ENCODE data around the gene ZNF837.

Gene ZNF837

DNA sequence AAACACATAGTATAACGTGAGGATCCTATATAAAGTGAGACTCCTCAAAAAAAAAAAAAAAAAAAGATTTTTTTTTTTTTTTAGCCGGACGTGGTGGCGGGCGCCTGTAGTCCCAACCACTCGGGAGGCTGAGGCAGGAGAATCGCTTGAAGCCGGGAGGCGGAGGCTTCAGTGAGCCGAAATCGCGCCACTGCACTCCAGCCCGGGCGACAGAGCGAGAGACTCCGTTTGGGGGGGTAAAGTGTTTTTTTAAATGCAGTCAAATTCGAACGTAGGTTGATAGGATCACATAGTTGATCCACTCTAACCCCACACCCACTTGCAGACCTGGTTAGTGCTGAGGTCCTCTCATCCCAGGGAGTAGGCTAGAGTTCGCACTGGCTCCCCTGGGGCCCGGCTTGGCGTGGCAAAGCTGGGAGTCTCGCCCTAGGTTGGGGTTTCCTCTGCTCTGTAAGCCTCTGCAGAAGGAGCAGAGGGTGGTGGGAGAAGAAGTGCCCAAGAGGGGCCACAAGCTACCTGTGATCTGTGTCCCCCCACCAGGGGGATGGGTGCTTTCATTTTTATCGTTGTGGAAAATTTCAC, 21.1 kb upstream of the ZNF837 start:
- DNase-seq: no peak
- Histone ChIP-seq H3K4me1 (ENCODE audit: low read length) (no peaks in the 10 kb centered on the region), H3F3A (ENCODE audit: insufficient read depth, low read length) (no peaks in the 10 kb centered on the region), H3K79me2 (ENCODE audit: low read length) (no peaks in the 10 kb centered on the region), H3K4me3 (ENCODE audit: low read length) (no peak overlapping the region), H3K9me3 (replicated peaks; ENCODE audit: insufficient read depth, low read length) (no peaks in the 10 kb centered on the region), H3K9me2 (replicated peaks; ENCODE audit: insufficient read depth, low read length) (no peaks in the 10 kb centered on the region), H3K4me2 (ENCODE audit: low read depth, low read length) (no peak overlapping the region), H3K36me3 (replicated peaks; ENCODE audit: insufficient read depth, low read length) (no peaks in the 10 kb centered on the region), H3K27ac (ENCODE audit: low read length) (no peak overlapping the region), H2AFZ (ENCODE audit: low read length) (no peak overlapping the region), H3K27me3 (replicated peaks; ENCODE audit: insufficient read depth, low read length) (peaks cover 5% of the 10 kb centered on the region; the same call in 1 of the 2 replicates), H3K9ac (ENCODE audit: low read length) (no peak overlapping the region), H4K20me1 (ENCODE audit: insufficient read depth, low read length) (no peaks in the 10 kb centered on the region)
- TF ChIP-seq CTCF (IDR thresholded peaks at IDR 0.05; ENCODE audit: low read length) (no peak), EZH2phosphoT487 (IDR thresholded peaks at IDR 0.05; ENCODE audit: low read length) (no peak)

DNA sequence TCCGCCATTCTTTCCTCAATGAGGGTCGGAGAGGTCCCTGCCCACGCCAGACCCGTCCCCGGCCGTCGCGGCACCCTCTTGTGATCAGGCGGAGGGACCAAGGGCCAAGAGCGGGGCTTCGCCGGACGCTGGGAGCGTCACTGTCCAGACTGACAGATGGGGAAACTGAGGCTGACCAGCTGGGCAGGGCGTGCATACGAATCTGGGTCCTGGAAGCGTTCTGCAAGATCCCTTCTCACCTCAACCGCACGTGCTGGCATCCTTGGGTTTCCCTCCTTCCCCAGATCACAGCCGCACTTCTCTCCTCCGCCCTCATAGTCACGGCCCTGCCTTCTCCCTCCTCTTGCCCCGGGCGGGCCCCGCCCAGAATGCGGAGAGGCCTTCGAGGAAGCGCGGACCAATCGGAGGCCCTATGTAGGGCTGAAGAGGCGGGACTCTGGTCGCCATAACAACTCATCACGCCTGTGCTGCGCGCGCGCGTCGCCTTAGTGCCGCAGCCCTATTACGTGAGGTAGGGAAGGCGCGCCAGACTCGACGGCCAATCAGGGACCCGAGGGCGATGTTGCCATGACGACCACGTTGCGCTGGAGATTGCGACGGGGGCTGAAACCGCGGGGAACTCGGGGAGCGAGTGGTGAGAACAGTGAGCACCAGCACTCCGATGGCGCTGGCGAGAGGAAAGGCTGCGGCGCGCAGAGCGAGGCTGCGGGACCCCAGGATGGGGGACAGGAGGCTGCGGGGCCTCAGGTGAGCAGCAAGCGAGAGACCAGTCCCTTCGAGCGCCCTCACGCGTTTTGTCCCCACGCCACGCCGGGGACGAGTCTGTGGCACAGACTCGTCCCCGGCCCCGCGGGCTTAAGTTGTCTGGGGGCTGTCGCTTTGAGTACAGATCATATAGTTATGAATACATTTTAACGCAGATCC, 20.3 kb upstream of the ZNF837 start:
- Histone ChIP-seq H3K4me2 (ENCODE audit: low read depth, low read length) (no peak overlapping the region), H3K4me3 (ENCODE audit: low read length) (no peak overlapping the region), H3K36me3 (replicated peaks; ENCODE audit: insufficient read depth, low read length) (no peaks in the 10 kb centered on the region), H3K27ac (ENCODE audit: low read length) (no peak overlapping the region), H4K20me1 (ENCODE audit: insufficient read depth, low read length) (no peaks in the 10 kb centered on the region), H3F3A (ENCODE audit: insufficient read depth, low read length) (no peaks in the 10 kb centered on the region), H3K9ac (ENCODE audit: low read length) (no peak overlapping the region), H3K9me3 (replicated peaks; ENCODE audit: insufficient read depth, low read length) (no peaks in the 10 kb centered on the region), H3K79me2 (ENCODE audit: low read length) (no peaks in the 10 kb centered on the region), H3K9me2 (replicated peaks; ENCODE audit: insufficient read depth, low read length) (no peaks in the 10 kb centered on the region), H3K27me3 (replicated peaks; ENCODE audit: insufficient read depth, low read length) (peaks cover 5% of the 10 kb centered on the region; the same call in 1 of the 2 replicates), H2AFZ (ENCODE audit: low read length) (no peak overlapping the region), H3K4me1 (ENCODE audit: low read length) (no peaks in the 10 kb centered on the region)
- TF ChIP-seq CTCF (IDR thresholded peaks at IDR 0.05; ENCODE audit: low read length) (no peak), EZH2phosphoT487 (IDR thresholded peaks at IDR 0.05; ENCODE audit: low read length) (no peak)
- DNase-seq: no peak

DNA sequence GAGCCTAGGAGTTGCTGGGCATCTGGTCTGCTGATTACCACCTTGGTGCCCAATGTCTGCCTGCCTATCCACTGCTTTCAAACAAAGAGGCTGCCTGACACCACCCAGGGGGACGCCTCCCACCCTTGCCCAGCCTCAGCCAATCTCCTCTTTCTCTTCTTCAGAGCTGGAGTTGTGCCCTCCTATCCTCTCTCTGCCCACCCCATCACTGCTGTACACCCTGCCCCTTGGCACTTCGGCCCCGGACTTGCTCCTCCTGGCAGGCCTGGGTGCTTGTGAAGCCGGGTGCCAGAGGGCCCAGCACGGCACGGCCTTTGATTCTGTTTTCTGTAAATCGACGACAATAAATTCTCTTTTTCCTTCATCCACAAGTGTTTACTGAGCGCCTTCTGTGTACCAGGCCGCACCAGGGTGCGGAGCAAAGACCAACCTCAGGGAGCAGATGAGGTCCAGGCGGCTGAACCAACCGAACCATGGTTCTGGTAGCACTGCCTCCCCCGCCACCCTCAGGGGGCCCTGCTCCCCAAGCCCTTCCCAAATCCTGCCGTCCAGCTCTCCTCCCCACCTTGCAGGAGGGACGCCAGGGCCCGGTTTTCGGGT, 19.6 kb upstream of the ZNF837 start:
- no peaks in the 10 kb centered on the region for H3K9me2 ChIP-seq (replicated peaks; ENCODE audit: insufficient read depth, low read length)
- H4K20me1 ChIP-seq (ENCODE audit: insufficient read depth, low read length): no peaks in the 10 kb centered on the region
- no peaks in the 10 kb centered on the region for H3K4me1 ChIP-seq (ENCODE audit: low read length)
- no peaks in the 10 kb centered on the region for H3K79me2 ChIP-seq (ENCODE audit: low read length)
- no peaks in the 10 kb centered on the region for H3F3A ChIP-seq (ENCODE audit: insufficient read depth, low read length)
- no peak overlapping the region for H3K9ac ChIP-seq (ENCODE audit: low read length)
- no peak for TF ChIP-seq CTCF (IDR thresholded peaks at IDR 0.05; ENCODE audit: low read length)
- TF ChIP-seq EZH2 (optimal IDR thresholded peaks at IDR 0.05; ENCODE audit: low read depth, low read length): no peak
- H3K36me3 ChIP-seq (replicated peaks; ENCODE audit: insufficient read depth, low read length): no peaks in the 10 kb centered on the region
- H3K4me2 ChIP-seq (ENCODE audit: low read depth, low read length): no peak overlapping the region
- DNase-seq: no peak
- H3K27me3 ChIP-seq (replicated peaks; ENCODE audit: insufficient read depth, low read length): peaks cover 5% of the 10 kb centered on the region; the same call in 1 of the 2 replicates
- no peak overlapping the region for H2AFZ ChIP-seq (ENCODE audit: low read length)
- no peak overlapping the region for H3K27ac ChIP-seq (ENCODE audit: low read length)
- no peak overlapping the region for H3K4me3 ChIP-seq (ENCODE audit: low read length)
- no peaks in the 10 kb centered on the region for H3K9me3 ChIP-seq (replicated peaks; ENCODE audit: insufficient read depth, low read length)
